ENCODE data around the gene E2F3.

DNA sequence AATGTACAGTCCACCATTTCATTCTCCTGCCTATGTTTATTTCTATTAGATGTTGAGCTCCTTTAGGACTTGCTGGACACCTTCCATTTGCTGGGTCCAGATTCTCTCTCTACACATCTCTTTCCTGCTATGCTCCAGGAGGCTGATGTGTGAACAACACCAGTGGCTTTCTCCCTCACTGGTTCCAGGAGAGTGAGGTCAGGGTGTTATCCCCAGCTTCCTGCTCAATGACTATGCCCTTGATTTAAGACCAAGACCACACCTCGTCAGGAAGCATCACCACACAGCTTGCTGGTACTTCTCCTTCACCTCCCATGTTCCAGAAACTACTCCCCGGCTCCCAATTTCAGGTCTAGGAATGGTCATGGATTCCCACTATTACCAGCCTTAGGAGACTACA is 31.3 kb upstream of the E2F3 start:
- TF ChIP-seq, protein P1, sequence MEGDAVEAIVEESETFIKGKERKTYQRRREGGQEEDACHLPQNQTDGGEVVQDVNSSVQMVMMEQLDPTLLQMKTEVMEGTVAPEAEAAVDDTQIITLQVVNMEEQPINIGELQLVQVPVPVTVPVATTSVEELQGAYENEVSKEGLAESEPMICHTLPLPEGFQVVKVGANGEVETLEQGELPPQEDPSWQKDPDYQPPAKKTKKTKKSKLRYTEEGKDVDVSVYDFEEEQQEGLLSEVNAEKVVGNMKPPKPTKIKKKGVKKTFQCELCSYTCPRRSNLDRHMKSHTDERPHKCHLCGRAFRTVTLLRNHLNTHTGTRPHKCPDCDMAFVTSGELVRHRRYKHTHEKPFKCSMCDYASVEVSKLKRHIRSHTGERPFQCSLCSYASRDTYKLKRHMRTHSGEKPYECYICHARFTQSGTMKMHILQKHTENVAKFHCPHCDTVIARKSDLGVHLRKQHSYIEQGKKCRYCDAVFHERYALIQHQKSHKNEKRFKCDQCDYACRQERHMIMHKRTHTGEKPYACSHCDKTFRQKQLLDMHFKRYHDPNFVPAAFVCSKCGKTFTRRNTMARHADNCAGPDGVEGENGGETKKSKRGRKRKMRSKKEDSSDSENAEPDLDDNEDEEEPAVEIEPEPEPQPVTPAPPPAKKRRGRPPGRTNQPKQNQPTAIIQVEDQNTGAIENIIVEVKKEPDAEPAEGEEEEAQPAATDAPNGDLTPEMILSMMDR (IDR thresholded peaks at IDR 0.05), result no peak
- TF ChIP-seq, protein P2, sequence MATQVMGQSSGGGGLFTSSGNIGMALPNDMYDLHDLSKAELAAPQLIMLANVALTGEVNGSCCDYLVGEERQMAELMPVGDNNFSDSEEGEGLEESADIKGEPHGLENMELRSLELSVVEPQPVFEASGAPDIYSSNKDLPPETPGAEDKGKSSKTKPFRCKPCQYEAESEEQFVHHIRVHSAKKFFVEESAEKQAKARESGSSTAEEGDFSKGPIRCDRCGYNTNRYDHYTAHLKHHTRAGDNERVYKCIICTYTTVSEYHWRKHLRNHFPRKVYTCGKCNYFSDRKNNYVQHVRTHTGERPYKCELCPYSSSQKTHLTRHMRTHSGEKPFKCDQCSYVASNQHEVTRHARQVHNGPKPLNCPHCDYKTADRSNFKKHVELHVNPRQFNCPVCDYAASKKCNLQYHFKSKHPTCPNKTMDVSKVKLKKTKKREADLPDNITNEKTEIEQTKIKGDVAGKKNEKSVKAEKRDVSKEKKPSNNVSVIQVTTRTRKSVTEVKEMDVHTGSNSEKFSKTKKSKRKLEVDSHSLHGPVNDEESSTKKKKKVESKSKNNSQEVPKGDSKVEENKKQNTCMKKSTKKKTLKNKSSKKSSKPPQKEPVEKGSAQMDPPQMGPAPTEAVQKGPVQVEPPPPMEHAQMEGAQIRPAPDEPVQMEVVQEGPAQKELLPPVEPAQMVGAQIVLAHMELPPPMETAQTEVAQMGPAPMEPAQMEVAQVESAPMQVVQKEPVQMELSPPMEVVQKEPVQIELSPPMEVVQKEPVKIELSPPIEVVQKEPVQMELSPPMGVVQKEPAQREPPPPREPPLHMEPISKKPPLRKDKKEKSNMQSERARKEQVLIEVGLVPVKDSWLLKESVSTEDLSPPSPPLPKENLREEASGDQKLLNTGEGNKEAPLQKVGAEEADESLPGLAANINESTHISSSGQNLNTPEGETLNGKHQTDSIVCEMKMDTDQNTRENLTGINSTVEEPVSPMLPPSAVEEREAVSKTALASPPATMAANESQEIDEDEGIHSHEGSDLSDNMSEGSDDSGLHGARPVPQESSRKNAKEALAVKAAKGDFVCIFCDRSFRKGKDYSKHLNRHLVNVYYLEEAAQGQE (IDR thresholded peaks at IDR 0.05), result no peak
- no peak for TF ChIP-seq FOSL2 (IDR thresholded peaks at IDR 0.05)
- no peak for TF ChIP-seq FOSL2 (CRISPR knock-in tag; IDR thresholded peaks at IDR 0.05)
- TF ChIP-seq CHD2 (IDR thresholded peaks at IDR 0.05; ENCODE audit: low read length, partially characterized antibody), result no peak
- TF ChIP-seq EP300 (IDR thresholded peaks at IDR 0.05), result no peak
- TF ChIP-seq NR3C1 (IDR thresholded peaks at IDR 0.05), result no peak
- TF ChIP-seq RNF2 (IDR thresholded peaks at IDR 0.05; ENCODE audit: borderline replicate concordance, low read depth), result no peak

Measured in A549 (cell line).